GM13976 (cell line): Measurements from ENCODE around the gene UPB1.

ENCODE experiments used
- DNase-seq: peaks from one replicate; pipeline ENCODE4 v3.0.0; 2012; ENCODE audit warnings: low spot score
- in situ Hi-C: fragments of 300-500 bp; cut with MboI; formaldehyde crosslinking; loops from one replicate; pipeline ENCODE4 v1.12.0; 2022; ENCODE audit warnings: low sequenced_read_pairs, mixed read lengths, inconsistent platforms; ENCODE audit not compliant: unreplicated experiment
- TF ChIP-seq, protein P1 (sequence below): IDR thresholded peaks from 2 replicates; pipeline ENCODE4 v1.5.1; 2012; ENCODE audit warnings: borderline replicate concordance, mild to moderate bottlenecking; ENCODE audit not compliant: insufficient read depth; ENCODE audit errors: extremely low read depth, missing control alignments, control extremely low read depth

Gene UPB1

DNA sequence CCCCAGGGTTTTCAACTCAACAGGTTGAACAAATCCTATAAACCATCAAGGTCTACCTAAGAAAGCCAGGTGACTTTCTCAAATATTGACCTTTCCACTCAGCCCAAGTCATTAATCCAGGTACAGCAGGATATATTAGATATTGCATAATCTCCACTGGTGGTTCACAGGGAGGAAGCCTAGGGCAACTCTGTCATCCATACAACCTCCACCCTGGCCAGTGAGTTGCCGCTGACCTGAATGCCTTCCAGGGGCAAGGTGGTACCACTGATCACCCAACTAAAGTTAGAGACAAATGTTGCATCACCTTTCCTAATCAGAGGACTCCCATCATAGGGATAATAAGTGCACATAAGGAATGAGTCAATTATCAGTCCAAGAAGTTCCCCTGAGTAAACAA, 36.9 kb downstream of the UPB1 start:
- TF ChIP-seq, protein P1, sequence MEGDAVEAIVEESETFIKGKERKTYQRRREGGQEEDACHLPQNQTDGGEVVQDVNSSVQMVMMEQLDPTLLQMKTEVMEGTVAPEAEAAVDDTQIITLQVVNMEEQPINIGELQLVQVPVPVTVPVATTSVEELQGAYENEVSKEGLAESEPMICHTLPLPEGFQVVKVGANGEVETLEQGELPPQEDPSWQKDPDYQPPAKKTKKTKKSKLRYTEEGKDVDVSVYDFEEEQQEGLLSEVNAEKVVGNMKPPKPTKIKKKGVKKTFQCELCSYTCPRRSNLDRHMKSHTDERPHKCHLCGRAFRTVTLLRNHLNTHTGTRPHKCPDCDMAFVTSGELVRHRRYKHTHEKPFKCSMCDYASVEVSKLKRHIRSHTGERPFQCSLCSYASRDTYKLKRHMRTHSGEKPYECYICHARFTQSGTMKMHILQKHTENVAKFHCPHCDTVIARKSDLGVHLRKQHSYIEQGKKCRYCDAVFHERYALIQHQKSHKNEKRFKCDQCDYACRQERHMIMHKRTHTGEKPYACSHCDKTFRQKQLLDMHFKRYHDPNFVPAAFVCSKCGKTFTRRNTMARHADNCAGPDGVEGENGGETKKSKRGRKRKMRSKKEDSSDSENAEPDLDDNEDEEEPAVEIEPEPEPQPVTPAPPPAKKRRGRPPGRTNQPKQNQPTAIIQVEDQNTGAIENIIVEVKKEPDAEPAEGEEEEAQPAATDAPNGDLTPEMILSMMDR = no peak
- in situ Hi-C loops = no loop called here
- DNase-seq = no peak

GRCh38 chr22:24535348-24535747, 40.2 kb downstream of the UPB1 start:
- TF ChIP-seq, protein P1 = no peak
- DNase-seq = no peak
- in situ Hi-C loops = no loop called here

GRCh38 chr22:24536089-24536488, 41.0 kb downstream of the UPB1 start:
- TF ChIP-seq, protein P1 = no peak
- no peak for DNase-seq
- in situ Hi-C loops = no loop called here

DNA sequence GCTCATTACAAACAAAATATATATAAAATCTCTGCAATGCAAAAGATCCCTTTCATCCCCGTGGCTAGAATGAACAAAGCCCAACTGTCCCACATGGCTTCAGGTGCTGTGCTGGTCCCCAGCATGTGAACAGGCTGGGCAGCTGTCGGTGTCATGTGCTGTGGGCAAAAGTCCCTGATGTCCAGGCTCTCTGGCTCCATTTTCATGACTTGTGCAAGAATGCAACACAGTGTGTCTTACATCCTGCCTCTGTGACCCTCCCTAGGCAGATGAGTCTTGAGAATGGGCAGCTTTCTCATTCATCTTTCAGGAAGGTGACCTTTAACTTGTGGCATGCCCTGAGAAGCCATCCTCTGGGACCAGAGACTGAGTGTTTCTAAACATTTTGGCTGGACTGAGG, 45.3 kb downstream of the UPB1 start:
- DNase-seq = no peak
- in situ Hi-C loops = no loop called here
- TF ChIP-seq, protein P1 = no peak

GRCh38 chr22:24541681-24542515, 46.8 kb downstream of the UPB1 start:
- TF ChIP-seq, protein P1 = no peak
- no peak for DNase-seq
- in situ Hi-C loops = no loop called here

DNA sequence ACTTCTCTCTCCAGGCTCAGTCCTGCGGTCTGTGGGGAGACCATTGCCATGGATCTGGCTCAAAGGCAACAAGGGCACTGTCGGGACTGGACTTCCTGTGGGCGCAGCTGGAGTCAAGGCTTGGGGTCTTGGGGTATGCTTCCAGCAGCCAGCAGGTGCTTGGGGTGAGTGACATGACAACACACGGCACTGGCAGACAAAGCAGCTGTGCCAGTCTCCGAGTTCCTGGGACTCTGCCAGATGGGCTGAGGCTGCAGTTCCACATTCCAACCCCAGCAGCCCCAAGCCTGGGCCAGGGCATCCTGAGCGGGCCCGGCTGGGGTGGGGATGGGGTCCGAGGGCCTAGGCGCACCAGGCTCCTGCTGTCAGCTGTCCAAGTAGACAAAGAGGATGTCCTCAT, 47.5 kb downstream of the UPB1 start:
- in situ Hi-C loops = no loop called here
- no peak for DNase-seq
- TF ChIP-seq, protein P1 = no peak
